H1 (cell line): ENCODE measurements around the gene MMP12. TPM values are rescaled to one million over a fixed set of nuclear protein-coding genes. Genes with fewer than 3 reads are reported as not detected.

Source experiments
- GABPA ChIP-seq: IDR thresholded peaks from 2 replicates; pipeline ENCODE4 v1.6.1; 2011; ENCODE audit warnings: mild to moderate bottlenecking, low read length, moderate library complexity, borderline replicate concordance; ENCODE audit not compliant: insufficient read depth
- KDM4A ChIP-seq: IDR thresholded peaks from one replicate; pipeline ENCODE4 v1.7.1; 2012; ENCODE audit warnings: low read depth, mild to moderate bottlenecking, moderate library complexity, low read length, inconsistent platforms; ENCODE audit not compliant: severe bottlenecking
- polyA plus RNA-seq, 7 experiments: library from polyadenylated mRNA; depleted of rRNA in 3 of 7; stranded (reverse) in 5 of 7; unstranded in 2 of 7; fragments of >200 nt in 5 of 7; fragments of 200-250 nt in 2 of 7; gene quantifications; 1 replicate in 5 of 7; 2 replicates in 1 of 7; 4 replicates in 1 of 7; pipeline versions ENCODE4 v1.2.1 to v1.2.3, GENCODE V29; 2011 to 2013; ENCODE audit warnings: missing spikeins in 2 of 7, mixed read lengths in 2 of 7
- total RNA-seq: library from RNA; stranded (reverse); fragmentation: NEBNext Ultra II Directional; extraction: Animal tissue kit (Norgen Biotek cat#: 25700); gene quantifications from 2 replicates; pipeline ENCODE4 v1.2.1, GENCODE V29; 2021

MMP12 gene
- total and polyA plus RNA-seq, 2 of the 8 experiments (the other 6 are each of a cell fraction or from before 2014, with no cell fraction given) = not detected

DNA sequence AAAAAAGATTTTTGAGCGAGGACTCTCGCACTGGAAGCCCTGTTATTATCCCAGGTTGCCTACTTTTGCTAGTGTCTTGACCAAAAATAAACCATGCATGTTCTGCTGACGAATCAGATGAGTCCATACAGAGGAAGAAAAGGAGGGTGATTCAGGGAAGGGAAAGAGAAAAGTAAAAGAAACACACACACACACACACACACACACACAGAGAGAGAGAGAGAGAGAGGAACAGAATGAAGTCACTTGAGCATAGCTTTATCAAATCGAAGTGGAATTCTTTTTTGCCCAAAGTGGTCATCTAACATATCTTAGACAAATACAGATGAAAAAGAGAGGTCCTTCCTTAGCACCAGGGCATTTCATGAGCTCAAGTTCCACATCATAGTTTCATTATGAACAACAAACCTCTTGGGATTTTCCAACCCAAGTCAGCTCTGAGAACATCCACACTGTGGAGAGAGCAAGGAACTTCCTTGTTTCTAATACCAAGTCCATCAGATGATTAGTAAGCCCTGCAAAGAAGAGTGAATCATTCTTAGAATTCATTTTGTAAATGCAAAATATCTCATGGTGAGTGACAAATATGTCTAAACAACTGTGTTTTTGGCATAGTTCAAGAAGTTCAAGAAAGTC lies 7.7 kb upstream of the MMP12 start (continued):
- TF ChIP-seq GABPA = no peak
- no peak for TF ChIP-seq KDM4A
